DMS 273 treated with DMSO at 0.1 percent for 48 hours (cell line): ENCODE results near the gene VPREB1.
"Not testable (repeated sequence)": the region's sequence is repeated elsewhere in the genome, so short reads cannot be mapped to it uniquely, and the experiment has no call there.

Source experiments
- DNase-seq: peaks from one replicate; lab custom pipeline; 2025; lab: John Stamatoyannopoulos, UW

VPREB1 gene

GRCh38 chr22:22244316-22245250, at the start of gene VPREB1:
TSS of gene VPREB1 (plus strand) at chr22:22244786. CDS start at chr22:22244814, 28 bp downstream.
- no peak for DNase-seq

- DNase-seq: no peak
Measured at GRCh38 chr22:22194931-22195264, 49.7 kb upstream of the VPREB1 start.

GRCh38 chr22:22195265-22196017, 49.1 kb upstream of the VPREB1 start:
- DNase-seq: peak; percentile 38

GRCh38 chr22:22196018-22196533, 48.5 kb upstream of the VPREB1 start:
- no peak for DNase-seq

- no peak for DNase-seq
Measured at GRCh38 chr22:22196833-22197477, 47.6 kb upstream of the VPREB1 start.

GRCh38 chr22:22197993-22198402, 46.6 kb upstream of the VPREB1 start:
- no peak for DNase-seq

GRCh38 chr22:22198751-22199150, 45.8 kb upstream of the VPREB1 start:
- DNase-seq: no peak

- DNase-seq: no peak
Measured at GRCh38 chr22:22199634-22200033, 45.0 kb upstream of the VPREB1 start.

GRCh38 chr22:22200569-22201184, 43.9 kb upstream of the VPREB1 start:
- DNase-seq: no peak

GRCh38 chr22:22201185-22201929, 43.2 kb upstream of the VPREB1 start:
- DNase-seq: no peak

- no peak for DNase-seq
Measured at GRCh38 chr22:22201930-22202343, 42.6 kb upstream of the VPREB1 start.

GRCh38 chr22:22203048-22203971, 41.3 kb upstream of the VPREB1 start:
- no peak for DNase-seq

GRCh38 chr22:22207845-22208564, 36.6 kb upstream of the VPREB1 start:
- no peak for DNase-seq

- no peak for DNase-seq
Measured at GRCh38 chr22:22208652-22209051, 35.9 kb upstream of the VPREB1 start.

- not testable (repeated sequence) for DNase-seq
Measured at GRCh38 chr22:22209080-22209640, 35.4 kb upstream of the VPREB1 start.

- DNase-seq: no peak
Measured at GRCh38 chr22:22210375-22210774, 34.2 kb upstream of the VPREB1 start.

- no peak for DNase-seq
Measured at GRCh38 chr22:22210889-22211833, 33.4 kb upstream of the VPREB1 start.

- DNase-seq: no peak
Measured at GRCh38 chr22:22213231-22213630, 31.4 kb upstream of the VPREB1 start.
